Muscle of back (tissue), 13 donors: ENCODE measurements around the gene PRDM15. TPM values are rescaled to one million over a fixed set of nuclear protein-coding genes. Genes with fewer than 3 reads are reported as not detected.
A peak's percentile ranks its signal among the peaks of the same experiment; 100 is the strongest.

Experiments used
- DNase-seq, 3 donors: peaks; one replicate each; pipeline versions ENCODE4 v3.0.0 to v3.0.0-alpha.2; 2013
- long read RNA-seq, 9 donors: transcript quantifications; one replicate each; lab custom pipeline, GENCODE V29; 2026
- polyA plus RNA-seq, 10 donors: library from polyadenylated mRNA; unstranded; fragments of 120-200 nt; gene quantifications; one replicate each; pipeline ENCODE4 v1.2.1, GENCODE V29; 2013; ENCODE audit not compliant: insufficient read length in 10 of 10

Gene PRDM15
- polyA plus RNA-seq, result 1 to 10 TPM; 3.4 to 6.6 (median 4.2) TPM
- long read RNA-seq, donor 1, full-length matches to known transcripts, result 1 of 1 reads
- long read RNA-seq, donor 1, partial matches to known transcripts, result 0 of 1 reads
- long read RNA-seq, donor 1, other reads (novel, unspliced or antisense), result 0 of 1 reads
- long read RNA-seq, donor 2, result 0 reads
- long read RNA-seq, donor 3, result 0 reads
- long read RNA-seq, donor 4, result 0 reads
- long read RNA-seq, donor 5, result 0 reads
- long read RNA-seq, donor 6, result 0 reads
- long read RNA-seq, donor 7, result 0 reads
- long read RNA-seq, donor 8, full-length matches to known transcripts, result 1 of 1 reads
- long read RNA-seq, donor 8, partial matches to known transcripts, result 0 of 1 reads
- long read RNA-seq, donor 8, other reads (novel, unspliced or antisense), result 0 of 1 reads
- long read RNA-seq, donor 9, partial matches to known transcripts, result 0 of 1 reads
- long read RNA-seq, donor 9, other reads (novel, unspliced or antisense), result 0 of 1 reads

- peak; percentile 82 to 89 (median 85) for DNase-seq
Measured at GRCh38 chr21:41879190-41879998, at the start of gene PRDM15. TSS of gene PRDM15 (minus strand) at chr21:41879344. CDS start at chr21:41860363, 18,981 bp downstream.

DNA sequence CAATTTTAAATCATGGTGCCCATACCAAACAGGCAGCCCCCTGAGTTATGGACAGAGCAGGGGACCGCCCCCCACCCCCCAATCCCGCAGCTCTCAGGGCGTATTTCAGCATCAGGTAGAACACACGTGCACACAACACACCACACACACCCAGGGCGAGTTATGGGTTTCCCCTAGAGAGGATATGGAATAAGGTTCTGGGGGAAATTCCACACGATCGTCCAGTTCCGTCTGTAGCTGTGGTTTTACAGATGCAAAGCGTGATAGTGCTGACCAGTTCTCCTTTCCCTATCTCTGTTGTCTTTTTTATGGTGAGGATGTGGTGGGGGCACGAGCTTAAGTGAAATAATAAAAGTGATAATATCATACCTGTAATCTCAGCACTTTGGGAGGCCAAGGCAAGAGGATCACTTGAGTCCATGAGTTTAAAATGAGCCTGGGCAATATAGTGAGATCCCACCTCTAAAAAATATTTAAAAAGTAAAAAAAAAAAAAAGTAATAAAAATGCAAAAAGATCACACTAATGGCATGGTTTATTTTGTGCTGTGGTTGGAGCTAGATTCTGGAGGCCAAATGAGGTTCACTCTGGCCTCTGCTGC, 49.6 kb upstream of the PRDM15 start:
- DNase-seq, result no peak

- no peak for DNase-seq
Measured at GRCh38 chr21:41927727-41928409, 48.7 kb upstream of the PRDM15 start.

DNA sequence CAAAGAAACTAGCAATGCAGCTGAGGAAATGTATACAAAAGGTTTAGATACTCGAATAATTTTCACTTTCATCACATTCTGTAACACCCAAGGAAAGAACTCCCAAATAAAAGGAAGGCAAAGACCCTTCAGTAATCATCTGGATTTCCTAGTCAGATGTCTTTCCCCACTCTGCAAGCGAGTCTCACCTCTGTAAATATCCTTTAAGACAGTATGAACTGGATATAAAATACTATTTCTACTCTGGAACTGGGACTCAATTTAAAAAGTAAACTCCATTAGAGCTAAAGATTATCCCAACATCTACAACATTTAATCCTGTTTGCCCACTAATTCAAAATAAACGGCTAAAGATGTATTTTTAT, 47.6 kb upstream of the PRDM15 start:
- DNase-seq, result no peak

DNA sequence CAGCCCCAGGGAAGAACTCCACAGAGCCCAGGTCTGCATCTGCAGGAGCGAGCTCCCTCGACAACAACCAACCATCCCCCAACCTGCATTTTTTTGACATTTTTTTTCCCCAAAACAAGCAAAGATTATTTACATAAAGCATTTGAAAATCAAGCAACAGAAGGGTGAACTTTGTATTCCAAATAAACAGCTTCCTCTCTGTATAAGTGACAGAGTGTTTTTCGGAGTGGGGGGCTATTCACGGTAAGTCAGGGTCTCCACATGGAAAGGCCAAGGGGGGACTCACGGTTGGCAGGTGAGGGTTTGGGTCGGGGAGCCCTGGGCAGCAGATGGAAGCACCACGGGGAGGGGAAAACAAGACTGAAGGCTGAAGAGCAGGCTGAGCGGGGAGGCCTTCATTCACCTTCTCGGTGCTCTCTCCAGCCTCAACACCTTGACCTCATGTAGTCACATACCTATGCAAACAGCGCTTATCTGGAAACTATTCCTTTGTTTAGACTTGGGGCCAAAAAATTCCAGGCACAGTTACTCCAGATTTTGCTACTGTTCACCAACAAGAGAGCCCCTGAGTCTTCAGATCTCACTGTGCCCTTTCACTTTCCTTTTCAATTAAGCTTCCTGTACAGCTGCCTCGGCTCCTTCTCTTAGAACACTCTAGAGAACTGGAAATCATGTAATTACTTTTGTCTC, 47.1 kb upstream of the PRDM15 start:
- peak; percentile 43 to 78 (median 55) for DNase-seq

DNA sequence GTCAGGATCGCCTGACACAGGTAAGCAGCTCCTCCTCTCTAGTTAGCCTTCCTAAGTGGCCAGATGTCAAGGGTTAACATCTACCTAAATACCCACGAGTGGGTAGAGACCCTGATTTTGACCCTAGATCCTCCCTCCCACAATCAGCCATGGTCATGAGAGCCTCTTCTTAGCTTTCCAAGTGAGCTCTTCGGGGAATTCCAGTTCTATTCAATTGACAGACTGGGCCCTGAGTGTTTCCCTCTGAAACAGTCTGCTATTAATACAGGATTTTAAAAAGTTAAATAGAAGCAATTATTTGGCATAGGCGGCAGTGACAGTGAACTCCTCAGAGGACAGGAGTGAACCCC, 46.6 kb upstream of the PRDM15 start:
- DNase-seq, result no peak

DNA sequence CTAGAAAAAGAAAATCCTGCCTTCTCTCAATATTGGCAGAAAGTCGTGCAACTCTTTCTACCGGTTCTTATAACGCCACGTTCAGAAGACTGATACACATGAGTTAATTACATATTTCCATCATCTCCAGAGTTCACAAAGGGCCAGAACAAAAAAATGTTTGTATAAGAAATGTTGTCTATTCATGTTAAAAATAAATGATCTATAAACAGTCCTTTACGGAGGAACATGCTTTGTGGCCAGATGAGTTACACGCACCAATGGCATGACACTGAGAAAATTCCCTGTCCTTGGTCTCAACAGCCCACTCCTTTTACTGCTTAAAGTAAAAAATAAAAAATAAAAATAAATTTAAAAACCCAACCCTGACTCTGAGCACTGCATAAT, 45.2 kb upstream of the PRDM15 start:
- DNase-seq, result no peak

GRCh38 chr21:41923631-41924367, 44.7 kb upstream of the PRDM15 start:
- DNase-seq, result peak in 2 of 3 donors; percentile 45 to 71

- DNase-seq, result peak in 2 of 3 donors; percentile 30 to 64
Measured at GRCh38 chr21:41923186-41923585, 44.0 kb upstream of the PRDM15 start.

DNA sequence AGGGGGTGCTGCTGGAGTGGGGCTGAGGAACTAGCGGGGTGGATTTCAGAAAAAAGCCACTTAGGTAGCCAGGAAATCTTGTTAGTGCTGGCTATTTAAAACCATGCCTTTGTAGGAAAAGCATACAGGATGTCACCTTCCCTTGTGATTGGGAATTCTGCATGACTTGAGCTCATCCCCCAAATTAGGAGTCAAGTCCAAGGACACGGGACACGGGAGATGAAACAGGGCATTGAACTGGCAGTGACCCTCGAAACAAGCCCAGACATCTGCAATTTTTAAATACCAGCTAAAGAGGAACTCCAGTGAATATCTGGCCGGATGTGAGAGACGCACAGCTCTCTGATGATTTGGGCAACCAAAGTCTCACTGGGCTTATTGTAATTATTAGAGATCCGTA, 41.9 kb upstream of the PRDM15 start:
- no peak for DNase-seq

DNA sequence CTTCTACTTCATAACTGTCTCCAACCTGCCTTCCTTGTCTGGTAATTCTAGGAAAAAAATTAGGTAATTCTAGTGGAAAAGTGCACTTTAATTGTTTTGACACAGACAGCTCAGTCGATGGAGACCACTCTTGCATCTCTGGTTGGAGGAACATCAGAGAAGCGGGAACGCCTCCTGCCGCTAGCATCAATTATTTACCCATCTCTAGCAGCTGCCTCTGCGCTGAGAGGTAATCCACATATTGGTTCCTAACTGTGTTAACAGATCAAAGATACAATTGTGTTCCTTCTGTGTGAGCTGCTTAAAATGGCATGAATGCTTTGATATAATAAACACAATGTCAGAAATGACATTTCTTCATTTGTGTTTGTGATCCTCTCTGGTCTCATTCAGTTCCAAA, 41.3 kb upstream of the PRDM15 start:
- DNase-seq, result no peak

DNA sequence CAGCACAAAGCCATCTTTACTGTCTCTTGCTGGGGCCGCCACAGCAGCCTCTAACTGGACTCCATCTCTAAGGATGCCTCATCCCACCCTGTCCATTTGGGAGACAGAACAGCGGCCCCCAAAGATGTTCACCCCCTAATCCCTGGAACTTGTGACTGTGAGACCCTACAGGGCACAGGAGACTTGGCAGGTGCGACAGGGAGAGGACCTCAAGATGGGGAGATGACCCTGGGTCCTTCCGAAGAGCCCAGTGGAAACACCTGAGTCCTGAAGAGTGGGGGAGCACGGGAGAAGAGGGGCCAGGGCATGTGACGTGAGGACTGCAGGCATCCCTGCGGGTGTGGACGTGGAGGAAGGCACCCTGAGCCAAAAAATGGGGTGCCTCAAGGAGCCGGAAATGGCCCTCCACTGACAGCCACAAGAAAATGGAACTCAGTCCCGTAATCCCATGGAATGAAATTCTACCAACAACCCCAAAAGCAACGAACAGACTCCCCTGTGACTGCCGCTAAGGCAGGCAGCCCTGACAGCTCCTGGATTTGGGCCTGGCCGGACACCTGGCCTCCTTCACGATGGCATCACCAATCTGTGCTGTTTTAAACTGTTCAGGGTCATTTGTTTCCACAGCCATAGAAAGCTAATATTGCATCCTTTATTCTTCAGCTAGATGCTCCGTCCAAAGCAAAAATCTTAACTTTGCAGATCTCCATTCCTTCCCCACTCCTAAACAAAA, 40.7 kb upstream of the PRDM15 start:
- DNase-seq, result no peak

DNA sequence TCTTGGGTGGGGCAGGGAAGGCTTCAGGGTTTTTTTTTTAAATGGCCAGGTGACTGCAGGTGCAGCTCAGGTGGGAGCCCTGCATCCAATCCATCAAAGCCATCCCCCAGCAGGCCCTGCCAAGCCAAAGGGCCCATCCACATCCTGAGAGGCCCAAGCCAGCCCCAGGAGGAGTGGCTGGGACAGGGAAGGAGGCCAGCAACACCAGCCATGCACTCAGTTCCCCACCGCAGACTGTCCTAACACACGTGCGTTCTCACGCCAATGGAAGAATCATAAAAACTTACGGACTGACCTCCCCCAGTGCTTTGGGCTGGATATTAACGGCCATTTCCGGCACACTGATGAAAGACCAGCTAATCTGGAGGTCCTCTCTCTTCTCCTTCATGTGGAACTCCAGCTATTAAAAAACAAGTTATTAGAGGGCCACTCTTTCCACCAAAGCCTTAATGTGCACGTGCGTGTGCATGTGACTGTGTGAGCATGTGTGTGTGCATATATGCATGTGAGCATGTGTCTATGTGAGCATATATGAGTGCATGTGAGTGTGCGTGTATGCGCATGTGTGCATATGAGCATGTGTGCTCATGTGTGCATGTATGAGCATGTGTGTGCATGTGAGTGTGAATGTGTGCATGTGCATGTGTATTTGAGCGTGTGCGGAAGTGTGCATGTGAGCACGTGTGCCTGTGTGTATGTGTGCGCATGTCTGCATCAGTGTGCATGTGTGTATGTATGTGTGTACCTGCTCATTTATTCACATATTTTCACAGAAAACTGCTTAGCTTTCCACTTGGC, 39.6 kb upstream of the PRDM15 start:
- no peak for DNase-seq

- DNase-seq, result no peak
Measured at GRCh38 chr21:41917531-41917930, 38.4 kb upstream of the PRDM15 start.

- DNase-seq, result no peak
Measured at GRCh38 chr21:41916888-41917433, 37.8 kb upstream of the PRDM15 start.

DNA sequence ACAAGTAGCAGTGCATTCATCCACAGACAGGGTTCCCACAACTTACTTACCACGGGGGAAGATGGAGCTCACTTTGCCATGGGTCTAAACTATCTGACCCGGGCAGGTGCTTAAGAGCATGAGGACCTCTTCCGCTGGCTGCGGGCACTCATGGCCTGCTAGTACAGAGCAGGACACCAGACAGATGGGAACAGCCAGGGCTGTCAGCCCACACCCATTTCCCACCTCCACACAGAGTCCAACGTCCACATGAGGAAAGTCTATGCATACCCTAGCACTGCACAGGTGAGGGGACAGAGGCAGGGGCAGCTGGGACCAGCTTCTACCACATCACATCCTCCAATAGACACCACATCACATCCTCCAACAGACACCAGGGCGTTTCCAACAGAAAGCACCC, 35.8 kb upstream of the PRDM15 start:
- no peak for DNase-seq

- DNase-seq, result no peak
Measured at GRCh38 chr21:41914358-41914757, 35.2 kb upstream of the PRDM15 start.

GRCh38 chr21:41913230-41913629, 34.1 kb upstream of the PRDM15 start:
- no peak for DNase-seq

DNA sequence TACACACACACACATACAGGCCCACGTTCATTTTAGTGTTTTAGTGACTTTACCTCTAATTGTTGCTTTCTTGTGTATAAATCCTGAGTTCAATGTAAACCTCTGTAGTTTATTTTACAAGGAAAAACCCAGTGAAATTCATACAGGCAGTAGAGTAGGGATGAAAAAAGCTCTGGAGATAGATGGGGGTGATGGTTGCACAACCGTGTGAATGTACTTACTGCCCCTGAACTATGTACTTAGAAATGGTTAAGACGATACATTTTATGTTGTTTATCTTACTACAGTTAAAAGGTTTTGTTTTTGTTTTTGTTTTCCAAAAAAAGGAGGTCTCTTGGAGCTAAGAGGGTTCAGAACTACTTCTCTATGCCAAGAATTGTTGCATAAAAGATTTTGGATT, 29.7 kb upstream of the PRDM15 start:
- DNase-seq, result no peak
